Medulla oblongata (tissue), 1 donor: Measurements from ENCODE around the gene ABCG1.

ENCODE experiments used
- DNase-seq: peaks from one replicate; pipeline ENCODE4 v3.0.0-alpha.2; 2015; ENCODE audit errors: extremely low spot score

ABCG1 gene

DNA sequence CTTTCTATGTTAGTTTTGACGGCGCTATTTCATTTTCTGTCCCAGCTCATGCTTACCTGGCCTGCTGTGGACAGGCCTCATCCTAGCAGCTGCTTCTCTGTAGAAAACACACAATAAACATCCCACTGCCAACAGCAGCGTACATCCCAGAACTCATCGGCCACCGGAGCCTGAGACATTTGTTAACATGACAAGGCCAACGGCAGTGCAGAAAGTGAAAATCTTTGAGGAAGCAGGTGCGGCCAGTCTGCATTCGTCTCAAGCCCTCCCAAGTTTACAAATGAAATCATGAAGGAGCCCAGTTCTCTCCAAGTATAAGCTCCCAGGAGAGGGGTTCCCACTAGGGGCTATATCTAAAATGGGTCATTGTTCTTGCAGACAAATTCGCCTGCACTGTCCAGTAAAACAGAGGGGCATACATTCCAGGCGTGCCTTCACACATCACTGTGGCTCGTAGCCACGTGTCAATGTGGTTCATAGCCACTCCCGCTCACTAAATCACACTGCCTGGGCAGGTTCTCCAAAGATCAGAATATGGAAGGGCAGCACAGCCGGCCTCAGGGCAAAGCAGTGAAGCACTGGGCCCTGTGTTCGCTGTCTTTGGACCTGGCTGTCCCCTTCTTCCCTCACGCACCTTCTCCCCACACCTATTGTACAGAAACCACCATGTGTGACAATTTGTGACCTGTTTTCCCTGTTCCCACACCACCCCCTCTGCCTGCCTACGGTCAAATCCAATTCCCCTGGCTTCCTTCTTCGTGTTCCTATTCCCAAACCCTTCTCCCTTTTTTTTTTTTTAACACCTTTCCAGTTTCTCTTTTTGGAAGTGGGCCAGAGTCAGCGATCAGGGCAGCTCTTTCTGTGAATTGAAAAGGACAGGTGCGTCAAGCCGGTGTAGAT is 27.0 kb upstream of the ABCG1 start:
- DNase-seq: no peak

DNA sequence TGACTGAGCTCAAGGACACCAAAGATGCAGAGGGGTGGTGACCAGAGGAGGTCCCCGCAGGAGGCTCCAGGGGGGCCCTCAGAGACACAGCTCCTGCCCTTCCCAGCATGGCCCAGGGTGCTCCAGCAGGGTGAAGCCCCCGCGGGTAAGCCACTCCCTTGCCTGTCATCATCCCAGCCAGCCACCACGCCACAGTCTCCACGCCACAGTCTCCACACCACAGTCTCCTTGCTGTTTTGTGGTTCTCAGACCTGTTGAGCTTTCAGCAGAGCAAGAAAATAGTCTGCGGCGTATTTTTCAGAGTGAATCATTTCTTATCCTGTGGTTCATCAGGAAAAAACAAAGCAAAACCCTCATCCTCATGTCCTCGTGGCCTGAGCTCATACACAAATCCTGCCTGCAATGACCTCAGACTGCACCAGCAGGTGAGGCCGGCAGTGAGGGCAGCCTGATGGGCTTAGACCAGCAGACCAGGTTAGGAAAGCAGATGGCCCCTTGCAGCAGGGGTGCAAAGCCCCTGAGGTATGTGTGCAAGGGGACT is 25.7 kb upstream of the ABCG1 start:
- DNase-seq: no peak

DNA sequence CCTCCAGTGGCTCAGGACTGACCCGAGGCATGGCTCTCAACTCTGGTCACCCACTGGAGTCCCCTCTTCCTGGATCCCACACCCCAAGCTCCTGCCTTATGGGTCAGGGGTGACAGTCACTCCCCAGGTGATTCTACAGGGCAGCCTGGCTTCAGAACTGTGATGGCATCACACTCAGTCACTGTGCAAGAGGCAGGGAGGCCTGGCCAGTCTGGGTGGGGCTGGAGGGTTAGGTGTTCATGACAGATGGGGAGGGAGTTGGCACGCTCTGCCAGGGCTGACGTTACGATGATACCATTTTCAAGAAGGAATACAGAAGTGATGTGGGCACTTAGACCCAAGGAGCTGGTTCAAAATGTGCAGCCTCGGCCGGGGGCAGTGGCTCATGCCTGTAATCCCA is 25.2 kb upstream of the ABCG1 start:
- no peak for DNase-seq

DNA sequence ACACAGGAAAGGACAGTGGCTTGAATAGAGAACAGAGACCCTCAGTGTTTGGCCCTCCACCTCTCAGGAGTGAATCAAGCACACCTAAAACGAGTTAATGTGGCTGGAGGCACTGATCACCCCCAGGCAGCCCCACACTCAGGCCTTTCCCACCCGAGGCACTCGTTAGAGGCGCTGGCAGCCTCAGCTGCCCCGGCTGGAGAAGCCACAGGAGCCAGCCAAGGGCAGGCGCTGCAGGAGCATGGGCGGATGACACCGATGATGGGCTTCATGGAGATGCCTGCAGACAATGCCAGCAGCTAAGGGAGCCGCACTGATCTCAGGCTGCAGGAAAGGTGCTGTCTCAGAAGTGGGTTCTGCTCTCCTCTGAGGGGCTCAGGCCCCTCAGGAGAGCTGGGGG is 24.1 kb upstream of the ABCG1 start:
- no peak for DNase-seq

DNA sequence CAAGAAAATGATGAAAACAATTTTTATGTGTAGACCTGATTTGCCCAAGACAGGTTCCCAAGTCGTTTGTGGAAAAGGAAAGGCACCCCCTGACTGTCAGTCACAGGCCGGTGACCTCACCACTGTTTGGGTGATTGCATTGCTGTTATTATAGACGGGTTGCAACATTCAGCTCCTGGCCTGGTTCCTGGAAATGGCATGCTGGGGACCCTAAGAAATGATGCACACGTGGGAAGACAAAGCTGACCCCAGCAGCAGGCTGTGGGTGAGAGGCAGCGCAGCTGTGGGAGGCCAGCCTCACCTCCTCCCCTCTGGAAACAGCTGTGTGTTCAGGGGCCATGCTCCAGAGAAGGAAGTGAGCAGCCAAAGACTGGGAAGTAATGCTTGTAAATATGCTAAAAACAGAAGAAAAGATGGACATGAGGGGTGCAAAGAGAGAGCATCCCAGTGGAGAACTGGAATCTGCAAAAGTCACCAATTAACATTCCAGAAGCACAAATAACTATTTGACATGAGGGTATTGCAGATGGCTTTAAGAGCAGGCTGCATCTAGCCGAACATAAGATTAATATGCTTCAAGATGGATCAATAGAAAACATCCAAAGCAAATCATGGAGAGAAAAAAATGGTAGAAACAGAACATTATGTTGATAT is 23.4 kb upstream of the ABCG1 start:
- no peak for DNase-seq

DNA sequence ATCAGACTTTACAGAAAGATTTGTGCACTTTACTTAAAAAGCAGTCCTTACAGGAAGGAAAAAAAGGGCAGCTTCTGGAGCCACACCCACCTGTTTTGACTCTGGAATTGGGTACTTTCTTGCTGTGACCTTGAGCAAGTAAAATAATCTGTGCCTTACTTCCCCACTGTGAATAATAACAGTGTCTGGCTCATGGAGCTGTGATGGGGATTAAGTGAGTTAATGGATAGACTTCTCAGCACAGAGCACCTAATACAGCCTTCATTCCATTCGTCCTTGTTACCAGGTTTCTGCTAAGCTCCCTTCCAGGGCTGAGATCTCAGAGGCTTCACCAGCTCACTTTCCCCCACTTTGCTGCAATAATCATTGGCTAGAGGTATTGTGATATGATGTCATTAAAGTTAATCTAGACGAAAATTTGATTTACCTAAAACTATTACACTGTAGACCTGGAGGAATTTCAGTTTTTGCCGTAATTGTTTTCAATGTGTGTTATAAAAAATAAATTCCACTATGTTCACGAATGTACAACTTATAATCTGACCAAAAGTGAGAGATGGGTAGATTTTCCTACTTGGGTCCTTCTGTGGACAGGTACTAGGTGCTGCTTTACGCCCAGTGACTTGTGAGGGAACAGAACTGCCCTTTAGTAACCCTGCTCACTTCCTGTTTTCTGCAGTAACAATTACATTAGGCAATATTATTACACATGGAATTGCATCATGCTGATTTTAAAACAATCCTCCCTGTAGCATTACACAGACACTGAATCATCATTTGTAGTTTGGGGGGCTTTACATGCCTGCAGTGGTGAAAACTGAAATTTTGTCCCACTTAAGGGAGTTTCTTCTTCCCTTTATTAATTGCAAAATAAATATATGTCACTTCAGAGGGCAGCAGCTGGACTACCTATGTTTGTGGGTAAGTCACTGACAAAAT is 19.7 kb upstream of the ABCG1 start:
- peak; percentile 18 for DNase-seq

DNA sequence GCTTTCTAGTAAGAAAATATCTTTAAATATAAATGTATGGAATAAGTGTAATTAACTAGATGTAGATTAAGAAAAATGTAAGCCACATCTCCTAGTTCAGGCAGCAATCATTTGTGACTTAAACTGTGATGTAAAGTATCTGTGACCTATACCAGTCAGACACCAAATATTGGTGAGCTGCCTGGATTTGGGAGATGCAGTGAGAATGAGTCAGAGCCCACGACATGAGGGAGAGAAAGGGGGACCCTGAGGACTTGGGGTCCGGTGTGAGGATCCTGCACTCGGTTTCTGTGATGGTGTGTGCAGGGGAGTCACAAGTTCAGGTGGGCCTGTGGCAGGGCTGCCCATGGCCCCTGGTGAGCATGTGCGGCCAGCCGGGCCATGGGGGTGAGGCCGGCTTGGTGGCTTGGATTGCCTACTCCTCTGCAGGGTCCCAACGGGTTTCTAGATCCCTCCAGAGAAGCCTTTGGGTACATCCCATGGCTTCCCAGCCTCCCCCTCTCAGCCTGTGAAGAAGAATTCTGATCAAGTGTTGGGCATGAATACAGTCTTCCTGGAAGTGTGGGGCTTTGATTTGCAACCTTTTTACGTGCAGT is 19.0 kb upstream of the ABCG1 start:
- DNase-seq: no peak

DNA sequence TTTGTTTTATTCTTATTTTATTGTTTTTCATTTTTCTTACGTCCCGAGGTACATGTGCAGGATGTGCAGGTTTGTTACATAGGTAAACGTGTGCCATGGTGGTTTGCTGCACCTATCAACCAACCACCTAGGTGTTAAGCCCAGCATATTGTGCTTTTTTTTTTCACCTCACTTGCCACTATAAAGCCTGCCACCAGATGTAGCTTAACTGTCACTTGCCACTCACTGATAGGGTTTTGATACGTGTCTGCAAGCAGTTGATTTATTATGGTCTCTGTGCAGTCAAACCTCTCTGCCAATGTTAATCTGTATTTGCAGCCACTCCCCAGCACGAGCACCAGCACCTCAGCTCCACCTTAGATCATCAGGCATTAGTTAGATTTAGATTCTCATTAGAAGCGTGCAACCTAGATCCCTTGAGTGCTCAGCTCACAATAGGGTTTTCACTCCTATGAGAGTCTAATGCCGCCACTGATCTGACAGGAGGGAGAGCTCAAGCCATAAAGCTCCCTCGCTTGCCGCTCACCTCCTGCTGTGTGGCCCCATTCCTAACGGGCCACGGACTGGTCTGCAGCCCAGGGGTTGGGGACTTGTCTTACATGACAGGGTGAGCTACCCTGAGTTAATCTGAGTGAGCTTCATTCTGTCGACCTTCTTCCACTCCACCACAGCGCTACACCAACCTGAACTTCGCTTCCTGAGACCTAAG is 17.9 kb upstream of the ABCG1 start:
- no peak for DNase-seq

DNA sequence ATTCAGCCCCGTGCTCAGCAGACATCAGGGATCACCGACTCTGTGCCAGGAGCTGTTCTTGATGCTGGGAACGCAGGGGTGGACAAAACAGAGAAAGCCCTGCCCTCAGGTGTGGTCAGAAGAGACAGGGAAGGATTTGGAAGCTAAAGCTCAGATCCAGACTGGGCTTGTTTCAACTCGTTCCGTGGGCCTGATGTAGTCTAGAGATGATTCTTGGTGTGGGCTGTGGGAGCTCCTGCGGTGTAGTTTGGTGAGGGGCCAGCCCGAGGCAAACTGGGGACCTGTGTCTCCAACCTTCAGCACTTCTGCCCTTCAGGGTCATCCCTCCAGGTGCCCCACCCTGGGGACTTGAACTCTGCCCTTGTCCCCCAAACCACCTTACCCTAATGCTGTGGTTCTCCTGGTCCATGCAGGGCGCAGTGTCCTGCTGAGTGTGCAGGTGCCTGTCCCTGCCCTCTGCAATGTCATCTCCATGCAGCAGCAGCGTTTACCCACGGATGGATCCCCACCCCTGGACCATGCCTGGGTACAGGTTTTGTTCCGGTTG is 17.3 kb upstream of the ABCG1 start:
- DNase-seq: no peak

DNA sequence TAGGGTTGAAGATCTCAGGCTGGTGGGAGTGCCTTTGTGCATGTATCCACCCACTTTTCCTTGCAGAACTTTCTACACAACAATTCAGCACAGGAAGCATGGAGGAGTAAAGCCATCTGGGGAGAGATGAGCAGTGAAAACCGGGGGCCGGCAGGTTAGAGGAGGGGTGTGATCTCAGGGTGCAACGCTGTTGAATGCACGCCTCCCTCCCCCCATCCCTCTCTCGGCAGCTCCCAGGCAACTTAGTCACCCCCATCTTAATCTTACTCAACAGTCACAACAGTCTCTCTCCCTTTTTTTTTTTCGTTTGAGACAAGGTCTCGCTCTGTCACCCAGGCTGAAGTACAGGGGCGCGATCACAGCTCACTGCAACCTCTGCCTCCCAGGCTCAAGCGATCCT is 16.6 kb upstream of the ABCG1 start:
- no peak for DNase-seq

DNA sequence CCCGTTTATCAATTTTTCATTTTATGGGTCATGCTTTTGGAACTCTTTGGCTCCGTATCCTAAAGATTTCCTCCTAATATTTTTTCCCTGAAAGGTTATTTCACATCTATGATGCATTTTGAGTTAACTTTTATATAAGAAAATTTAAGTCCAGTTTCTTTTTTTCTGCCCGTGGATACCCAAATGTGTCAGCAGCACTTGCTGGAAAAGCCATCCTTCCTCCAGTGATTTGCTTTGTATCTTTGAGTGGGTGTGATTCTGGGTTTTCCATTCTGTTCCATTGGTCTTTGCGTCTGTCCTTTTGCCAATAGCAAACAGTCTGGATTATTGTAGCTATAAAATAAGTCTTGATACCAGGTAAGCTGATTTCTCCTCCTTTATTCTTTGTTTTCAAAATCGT is 15.6 kb upstream of the ABCG1 start:
- DNase-seq: no peak

DNA sequence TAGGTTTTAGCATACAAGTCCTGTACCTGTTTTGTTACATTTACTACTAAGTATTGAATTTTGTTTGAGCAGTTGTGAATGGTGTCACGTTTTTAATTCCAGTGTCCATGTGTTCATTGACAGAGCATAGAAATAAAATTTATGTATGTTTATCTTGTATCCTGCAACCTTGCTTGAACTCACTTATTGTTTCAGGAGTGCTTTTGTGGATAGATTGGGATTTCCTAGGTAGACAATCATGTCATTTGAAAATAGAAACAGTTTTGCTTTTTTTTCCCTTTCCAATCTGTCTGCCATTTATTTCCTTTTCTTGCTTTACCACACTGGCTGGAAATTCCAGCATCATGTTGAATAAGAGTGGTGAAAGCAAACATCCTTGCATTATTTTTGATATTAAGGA is 15.0 kb upstream of the ABCG1 start:
- DNase-seq: no peak

DNA sequence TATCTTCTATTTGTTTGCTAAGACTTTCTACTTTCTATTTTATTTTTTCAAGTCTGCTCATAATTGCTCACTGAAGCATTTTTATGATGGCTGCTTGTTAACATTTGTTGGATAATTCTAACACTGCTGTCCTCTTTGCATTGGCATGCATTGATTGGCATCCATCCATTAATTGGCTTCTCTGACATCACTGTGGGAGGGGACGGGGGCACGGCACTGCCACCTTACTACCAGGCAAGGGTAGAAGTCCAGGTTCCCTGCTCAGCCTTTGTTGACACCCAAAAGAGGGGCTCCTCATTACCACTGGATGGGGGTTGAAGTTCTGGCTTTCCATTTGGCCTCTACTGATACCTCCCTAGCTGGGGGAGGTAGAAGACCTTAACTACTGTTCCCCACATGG is 11.5 kb upstream of the ABCG1 start:
- no peak for DNase-seq

DNA sequence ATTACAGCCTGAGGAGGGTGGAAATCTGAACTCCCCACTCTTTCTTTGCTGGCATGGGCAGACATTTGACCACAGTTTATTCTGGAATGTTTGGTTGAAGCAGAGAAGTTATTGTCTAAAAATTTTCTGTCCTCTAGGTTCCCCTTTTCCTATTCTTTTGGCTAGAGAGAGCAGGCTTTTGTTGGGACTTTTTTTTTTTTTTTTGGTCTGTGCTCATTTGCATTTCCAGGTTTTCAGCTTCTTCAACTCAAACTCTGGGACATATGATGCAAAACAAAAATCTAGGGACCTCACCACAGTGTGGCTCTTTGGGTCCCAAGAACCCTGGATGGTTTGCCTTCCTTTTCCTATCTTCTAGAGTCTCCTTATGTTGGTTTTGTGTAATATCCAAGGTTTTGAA is 10.9 kb upstream of the ABCG1 start:
- no peak for DNase-seq

DNA sequence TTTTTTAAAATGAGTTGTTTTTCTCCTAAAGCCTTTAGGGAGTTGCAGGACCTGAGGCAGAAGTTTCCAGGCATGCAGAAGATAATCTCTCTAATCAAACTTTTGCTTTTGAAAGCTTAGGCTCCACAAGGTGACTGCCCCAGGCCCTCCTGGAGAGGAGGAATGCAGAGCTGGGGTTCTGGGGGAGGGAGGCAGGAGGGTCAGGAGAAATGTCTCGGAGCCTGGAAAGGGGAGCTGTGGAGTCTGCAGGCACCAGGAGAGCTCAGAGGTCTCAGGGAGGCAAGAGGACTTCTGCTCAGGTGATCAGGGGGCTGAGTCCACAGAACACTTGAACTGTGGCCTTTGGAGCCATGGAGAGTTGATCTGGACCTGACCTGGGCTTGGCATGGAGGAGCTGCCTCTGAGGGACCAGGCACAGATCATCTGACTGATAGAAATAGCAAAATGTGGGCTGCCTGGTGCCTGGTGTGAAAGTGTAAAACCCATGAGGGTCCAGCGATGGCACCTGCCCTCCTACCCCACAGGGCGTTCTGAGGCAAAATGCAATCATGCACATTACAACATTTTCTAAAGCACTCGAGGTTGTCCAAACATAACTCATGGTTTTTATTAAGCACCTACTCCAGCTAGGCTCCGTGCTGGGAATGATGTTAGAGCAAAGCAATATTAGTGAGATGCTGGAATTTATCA is 10.0 kb upstream of the ABCG1 start:
- DNase-seq: no peak

DNA sequence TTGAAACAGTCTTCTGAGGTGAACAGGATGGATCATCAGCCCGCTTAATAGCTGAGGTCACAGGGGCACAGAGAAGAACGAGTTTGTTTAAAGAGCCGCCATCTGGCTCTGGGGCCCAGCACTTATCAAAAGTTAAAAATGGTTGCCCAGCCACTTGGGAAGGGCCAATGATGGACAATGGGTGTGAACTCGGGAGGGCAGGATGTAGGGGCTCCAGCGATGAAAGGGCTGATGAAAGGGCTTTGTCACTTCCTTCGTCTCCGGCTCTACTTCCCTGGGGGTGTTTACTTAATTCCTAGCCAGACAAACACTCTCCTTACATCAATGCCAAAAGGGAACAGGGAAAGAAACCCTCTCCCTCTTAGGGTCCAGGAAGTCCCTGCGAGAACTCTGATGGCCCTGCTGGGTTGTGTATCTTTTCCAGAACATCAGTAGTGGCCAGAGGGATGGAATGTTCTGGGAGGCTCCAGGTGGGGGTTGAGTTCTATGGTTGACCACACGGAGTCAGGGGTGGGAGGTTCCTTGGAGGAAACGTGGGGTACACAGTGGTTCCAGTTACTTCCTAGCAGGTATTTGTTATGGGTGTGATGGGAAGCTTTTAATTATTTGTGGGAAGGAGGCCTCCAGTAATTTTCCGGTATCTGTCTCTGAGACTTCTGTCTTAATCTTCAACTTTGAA is 9.0 kb upstream of the ABCG1 start:
- no peak for DNase-seq

DNA sequence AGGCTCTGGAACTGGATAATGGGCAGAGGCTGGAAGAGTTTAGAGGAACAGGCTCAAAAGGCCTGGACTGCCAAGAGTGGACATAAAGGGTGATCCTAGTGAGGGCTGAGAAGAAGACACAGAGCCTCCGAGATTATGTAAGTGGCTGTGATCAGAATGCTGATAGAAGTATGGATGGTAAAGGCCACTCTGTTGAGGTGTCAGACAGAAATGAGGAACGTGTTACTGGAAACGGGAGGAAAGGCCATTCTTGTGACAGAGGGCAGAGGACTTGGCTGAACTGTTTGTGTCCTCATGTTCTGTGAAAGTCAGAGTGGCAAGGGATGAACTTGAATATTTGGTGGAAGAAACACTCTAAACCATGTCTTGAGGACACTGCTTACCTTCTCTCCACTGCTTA is 6.7 kb upstream of the ABCG1 start:
- no peak for DNase-seq

DNA sequence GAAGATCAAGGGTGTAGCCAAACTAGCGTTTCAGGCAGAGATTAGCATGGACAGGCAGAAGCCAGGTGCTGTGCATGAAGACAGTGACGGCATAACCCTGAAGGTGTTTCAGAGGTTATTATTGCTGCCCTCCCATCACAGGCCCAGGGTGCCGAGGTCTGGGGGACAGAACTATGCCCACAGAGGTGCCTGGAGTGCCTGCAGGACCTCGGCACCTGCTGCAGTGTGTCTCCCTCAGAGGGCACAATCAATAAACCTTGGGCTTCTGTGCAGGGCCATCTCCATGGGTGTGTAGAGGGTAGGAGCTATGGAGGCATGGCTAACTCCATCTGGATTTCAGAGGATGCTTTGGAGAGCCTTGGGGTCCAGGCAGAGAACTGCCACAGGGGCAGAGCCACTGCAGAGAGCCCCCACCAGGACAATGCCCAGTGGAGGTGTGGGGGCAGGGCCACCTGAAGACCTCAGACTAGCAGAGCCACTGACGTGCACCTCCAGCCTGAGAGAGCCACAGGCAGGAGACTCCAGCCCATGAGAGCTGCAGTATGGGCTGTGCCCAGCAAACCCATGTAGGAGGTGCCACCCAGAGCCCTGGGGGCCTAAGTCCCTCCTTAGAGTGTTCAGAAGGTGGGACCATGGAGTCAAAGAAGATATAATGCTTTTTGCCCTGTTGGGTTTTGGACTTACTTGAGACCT is 5.7 kb upstream of the ABCG1 start:
- DNase-seq: no peak
